ENCODE data around the gene TCF4. TPM values are rescaled to one million over a fixed set of nuclear protein-coding genes. Genes with fewer than 3 reads are reported as not detected.

The TCF4 gene
- total and polyA plus RNA-seq, 4 donors: 4.3 to 15.3 (median 11.5) TPM

GRCh38 chr18:55494441-55494840 lies 93.6 kb downstream of the TCF4 start:
- 97% methylated on average over 1 of the region's 1 CpG for WGBS
- Histone ChIP-seq H3K36me3 (ENCODE audit: control insufficient read depth in 4 of 4, insufficient read depth in 3 of 4, low read depth in 1 of 4, low read length in 3 of 4) (no peaks in the 10 kb centered on the region), H3K4me3 (ENCODE audit: low read depth in 1 of 3, low read length in 3 of 3) (no peak overlapping the region), H3K9ac (ENCODE audit: low read depth in 1 of 2, low read length in 2 of 2) (no peak overlapping the region), H3K27ac (ENCODE audit: low read depth in 1 of 2, low read length in 2 of 2) (no peak overlapping the region), H3K4me1 (ENCODE audit: control insufficient read depth in 4 of 4, insufficient read depth in 4 of 4, low read length in 3 of 4) (no peaks in the 10 kb centered on the region), H3K9me3 (ENCODE audit: control insufficient read depth in 4 of 4, low read length in 3 of 4) (no peaks in the 10 kb centered on the region), H3K27me3 (ENCODE audit: control insufficient read depth in 4 of 4, insufficient read depth in 4 of 4, low read length in 3 of 4) (no peaks in the 10 kb centered on the region)
- TF ChIP-seq ATF3 (IDR thresholded peaks at IDR 0.05): no peak
- TF ChIP-seq GABPA (IDR thresholded peaks at IDR 0.05 in 1 of 2, conservative IDR thresholded peaks at IDR 0.05 in 1 of 2): no peak
- no peak for TF ChIP-seq SP1 (IDR thresholded peaks at IDR 0.05)
- DNase-seq (ENCODE audit: low spot score): no peak

- H3K9ac ChIP-seq (ENCODE audit: low read depth in 1 of 2, low read length in 2 of 2): no peak overlapping the region
- no peak overlapping the region for H3K4me3 ChIP-seq (ENCODE audit: low read depth in 1 of 3, low read length in 3 of 3)
- H3K9me3 ChIP-seq (ENCODE audit: control insufficient read depth in 4 of 4, low read length in 3 of 4): no peaks in the 10 kb centered on the region
- TF ChIP-seq FOXA2 (IDR thresholded peaks at IDR 0.05) (no peak), RXRA (IDR thresholded peaks at IDR 0.05) (no peak), ATF3 (IDR thresholded peaks at IDR 0.05) (no peak), RAD21 (IDR thresholded peaks at IDR 0.05) (no peak), HNF4A (conservative IDR thresholded peaks at IDR 0.05) (no peak), HNF4G (IDR thresholded peaks at IDR 0.05) (no peak), SP1 (IDR thresholded peaks at IDR 0.05) (no peak), EGR1 (IDR thresholded peaks at IDR 0.05; ENCODE audit: low read depth in 2 of 2) (no peak), GABPA (IDR thresholded peaks at IDR 0.05 in 1 of 2, conservative IDR thresholded peaks at IDR 0.05 in 1 of 2) (no peak), CTCF (IDR thresholded peaks at IDR 0.05; ENCODE audit: low read depth, low read length, missing input control) (no peak), JUND (IDR thresholded peaks at IDR 0.05) (no peak), TAF1 (conservative IDR thresholded peaks at IDR 0.05) (no peak), ZBTB33 (IDR thresholded peaks at IDR 0.05) (no peak)
- no peaks in the 10 kb centered on the region for H3K27me3 ChIP-seq (ENCODE audit: control insufficient read depth in 4 of 4, insufficient read depth in 4 of 4, low read length in 3 of 4)
- no peaks in the 10 kb centered on the region for H3K4me1 ChIP-seq (ENCODE audit: control insufficient read depth in 4 of 4, insufficient read depth in 4 of 4, low read length in 3 of 4)
- no peaks in the 10 kb centered on the region for H3K36me3 ChIP-seq (ENCODE audit: control insufficient read depth in 4 of 4, insufficient read depth in 3 of 4, low read depth in 1 of 4, low read length in 3 of 4)
- no peak for DNase-seq (ENCODE audit: low spot score)
- 89% methylated on average over 4 of the region's 4 CpGs for WGBS
- H3K27ac ChIP-seq (ENCODE audit: low read depth in 1 of 2, low read length in 2 of 2): no peak overlapping the region
Measured at GRCh38 chr18:55491616-55492015, 96.4 kb downstream of the TCF4 start.
